Lung (tissue), 16 donors: ENCODE results near the gene ST6GALNAC3. TPM values are rescaled to one million over a fixed set of nuclear protein-coding genes. Genes with fewer than 3 reads are reported as not detected.

ENCODE experiments used
- ATAC-seq: fragments of 200-7000 bp; cut with Tn5 transposase; one replicate; pipeline ENCODE4 v1.9.1; 2020; ENCODE audit warnings: moderate number of reproducible peaks; ENCODE audit not compliant: insufficient read depth, low FRiP score
- DNase-seq, 3 donors: peaks; one replicate each; pipeline ENCODE4 v3.0.0-alpha.2; 2013 to 2017
- H3K27ac ChIP-seq, 2 donors: one replicate each; pipeline ENCODE4 v1.5.1; 2013; ENCODE audit warnings: mild to moderate bottlenecking in 2 of 2, moderate library complexity in 2 of 2, control low read depth in 1 of 2, inconsistent platforms in 1 of 2, low read depth in 1 of 2, low read length in 1 of 2
- H3K27me3 ChIP-seq, 3 donors: one replicate each; pipeline ENCODE4 v1.5.1; 2013; ENCODE audit warnings: low read length in 2 of 3; ENCODE audit not compliant: control insufficient read depth in 3 of 3, insufficient read depth in 3 of 3
- H3K36me3 ChIP-seq, 4 donors: one replicate each; pipeline ENCODE4 v1.5.1; 2013; ENCODE audit warnings: low read length in 4 of 4, mild to moderate bottlenecking in 1 of 4, moderate library complexity in 1 of 4; ENCODE audit not compliant: control insufficient read depth in 4 of 4, insufficient read depth in 4 of 4
- H3K4me1 ChIP-seq, 5 donors: one replicate each; pipeline ENCODE4 v1.5.1; 2013; ENCODE audit warnings: low read length in 5 of 5, mild to moderate bottlenecking in 2 of 5, moderate library complexity in 1 of 5; ENCODE audit not compliant: control insufficient read depth in 5 of 5, insufficient read depth in 5 of 5
- H3K4me3 ChIP-seq: one replicate; pipeline ENCODE4 v1.5.1; 2013; ENCODE audit warnings: mild to moderate bottlenecking, control low read depth, moderate library complexity
- H3K9ac ChIP-seq, 2 donors: one replicate each; pipeline ENCODE4 v1.5.1; 2013; ENCODE audit warnings: low read length in 2 of 2, control low read depth in 1 of 2; ENCODE audit not compliant: insufficient read depth in 1 of 2
- H3K9me3 ChIP-seq, 4 donors: one replicate each; pipeline ENCODE4 v1.5.1; 2013; ENCODE audit warnings: low read length in 3 of 4, mild to moderate bottlenecking in 1 of 4, moderate library complexity in 1 of 4; ENCODE audit not compliant: control insufficient read depth in 4 of 4, insufficient read depth in 3 of 4
- WGBS, 2 donors: extraction: QIAGEN DNeasy Blood & Tissue Kit; methylation state at CpG; one replicate each; pipeline ENCODE4 v1.1.7; 2013; 5-methylcytosine and 5-hydroxymethylcytosine counted together
- long read RNA-seq, 5 donors: transcript quantifications; one replicate each; lab custom pipeline, GENCODE V29; 2026
- polyA plus RNA-seq, 2 donors: library from polyadenylated mRNA; stranded (reverse); fragments of 200-250 nt; gene quantifications; one replicate each; pipeline ENCODE4 v1.2.1, GENCODE V29; 2013
- total RNA-seq, 2 donors: library from RNA; depleted of rRNA in 1 of 2; stranded (reverse); fragments of >200 nt in 1 of 2; gene quantifications; one replicate each; pipeline ENCODE4 v1.2.1, GENCODE V29; 2014 to 2021
- TF ChIP-seq, protein P1 (sequence below): IDR thresholded peaks from 2 replicates; pipeline ENCODE4 v1.5.1; 2012; ENCODE audit warnings: mild to moderate bottlenecking; ENCODE audit errors: control extremely low read depth, extremely low read depth
- donor health status: control.
- donor health status: control.
- donor health status: Bipolar disorder and iron deficiency.
- donor health status: healthy.
- donor health status: DM: yes; HTN: yes; CAD: no.

Gene ST6GALNAC3
- 10 to 100 TPM; 15.9 to 17.9 TPM for total RNA-seq
- polyA plus RNA-seq, result 1 to 10 TPM; 2.7 to 8.4 TPM
- long read RNA-seq, donor 1, partial matches to known transcripts, result 20 of 23 reads
- long read RNA-seq, donor 1, other reads (novel, unspliced or antisense), result 0 of 23 reads
- long read RNA-seq, donor 2, partial matches to known transcripts, result 0 of 2 reads
- long read RNA-seq, donor 2, other reads (novel, unspliced or antisense), result 0 of 2 reads
- long read RNA-seq, donor 3, partial matches to known transcripts, result 7 of 7 reads
- long read RNA-seq, donor 3, other reads (novel, unspliced or antisense), result 0 of 7 reads
- long read RNA-seq, donor 4, result 0 reads
- long read RNA-seq, donor 5, partial matches to known transcripts, result 16 of 18 reads
- long read RNA-seq, donor 5, other reads (novel, unspliced or antisense), result 0 of 18 reads

DNA sequence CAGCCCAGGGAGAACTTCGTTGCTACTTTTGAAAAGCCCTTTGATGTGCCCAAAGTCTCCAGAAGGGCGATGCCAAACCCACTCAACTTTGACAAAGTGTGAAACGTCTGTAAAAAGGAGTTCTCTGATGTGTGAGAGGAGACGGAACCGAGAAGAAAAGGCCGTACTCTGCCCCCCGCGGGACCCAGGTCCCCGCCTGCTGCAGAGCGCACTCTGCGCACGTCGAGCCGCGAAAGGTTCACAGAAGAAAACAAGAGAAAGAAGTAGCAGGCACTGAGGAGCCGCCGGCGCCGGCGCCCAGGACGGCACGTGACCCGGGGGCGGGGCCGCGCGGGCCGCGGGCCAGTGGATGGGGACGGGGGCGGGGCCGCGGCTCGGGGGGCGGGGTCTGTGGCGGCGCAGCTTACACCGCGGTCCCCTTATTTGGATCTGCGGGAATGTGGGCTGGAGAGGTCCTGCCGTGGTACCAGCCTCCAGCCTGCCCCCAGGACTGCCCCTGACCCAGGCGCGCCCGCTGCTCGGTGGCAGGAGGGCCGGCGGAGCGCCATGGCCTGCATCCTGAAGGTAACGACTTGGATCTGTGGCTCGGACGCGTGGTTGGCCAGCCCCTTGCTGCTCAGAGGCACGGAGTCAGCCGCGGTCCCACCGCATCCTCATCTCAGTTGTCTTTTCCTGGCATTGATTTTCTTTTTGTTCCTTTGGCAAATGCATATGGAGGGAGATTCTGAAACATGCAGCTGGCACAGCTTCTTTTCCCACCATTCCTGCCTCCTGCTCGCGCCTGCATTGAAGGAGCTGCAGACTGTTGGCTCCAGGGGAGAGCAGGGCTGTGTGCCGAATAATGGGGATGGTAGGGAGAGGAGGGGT is at the start of gene ST6GALNAC3:
TSS of gene ST6GALNAC3 (plus strand) at position 426 of the 867 bp plus-strand sequence.
- no peaks in the 10 kb centered on the region for H3K36me3 ChIP-seq
- ATAC-seq, result peak; percentile 95
- peak within 1 kb of the TSS; percentile 60 to 74 for H3K27ac ChIP-seq
- peak; percentile 87 to 90 (median 87) for DNase-seq
- H3K9ac ChIP-seq, result peak within 1 kb of the TSS; percentile 47 to 75
- H3K27me3 ChIP-seq, result no peaks in the 10 kb centered on the region
- WGBS, 2 donors, result 1 to 2% methylated on average over 35 to 59 of the region's 59 CpGs
- H3K4me3 ChIP-seq, result peak within 1 kb of the TSS; percentile 61
- H3K9me3 ChIP-seq, result no peaks in the 10 kb centered on the region
- TF ChIP-seq, protein P1, sequence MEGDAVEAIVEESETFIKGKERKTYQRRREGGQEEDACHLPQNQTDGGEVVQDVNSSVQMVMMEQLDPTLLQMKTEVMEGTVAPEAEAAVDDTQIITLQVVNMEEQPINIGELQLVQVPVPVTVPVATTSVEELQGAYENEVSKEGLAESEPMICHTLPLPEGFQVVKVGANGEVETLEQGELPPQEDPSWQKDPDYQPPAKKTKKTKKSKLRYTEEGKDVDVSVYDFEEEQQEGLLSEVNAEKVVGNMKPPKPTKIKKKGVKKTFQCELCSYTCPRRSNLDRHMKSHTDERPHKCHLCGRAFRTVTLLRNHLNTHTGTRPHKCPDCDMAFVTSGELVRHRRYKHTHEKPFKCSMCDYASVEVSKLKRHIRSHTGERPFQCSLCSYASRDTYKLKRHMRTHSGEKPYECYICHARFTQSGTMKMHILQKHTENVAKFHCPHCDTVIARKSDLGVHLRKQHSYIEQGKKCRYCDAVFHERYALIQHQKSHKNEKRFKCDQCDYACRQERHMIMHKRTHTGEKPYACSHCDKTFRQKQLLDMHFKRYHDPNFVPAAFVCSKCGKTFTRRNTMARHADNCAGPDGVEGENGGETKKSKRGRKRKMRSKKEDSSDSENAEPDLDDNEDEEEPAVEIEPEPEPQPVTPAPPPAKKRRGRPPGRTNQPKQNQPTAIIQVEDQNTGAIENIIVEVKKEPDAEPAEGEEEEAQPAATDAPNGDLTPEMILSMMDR, result no peak
- H3K4me1 ChIP-seq, result peaks cover 0 to 17% (median 3%) of the 10 kb centered on the region in 5 donors

DNA sequence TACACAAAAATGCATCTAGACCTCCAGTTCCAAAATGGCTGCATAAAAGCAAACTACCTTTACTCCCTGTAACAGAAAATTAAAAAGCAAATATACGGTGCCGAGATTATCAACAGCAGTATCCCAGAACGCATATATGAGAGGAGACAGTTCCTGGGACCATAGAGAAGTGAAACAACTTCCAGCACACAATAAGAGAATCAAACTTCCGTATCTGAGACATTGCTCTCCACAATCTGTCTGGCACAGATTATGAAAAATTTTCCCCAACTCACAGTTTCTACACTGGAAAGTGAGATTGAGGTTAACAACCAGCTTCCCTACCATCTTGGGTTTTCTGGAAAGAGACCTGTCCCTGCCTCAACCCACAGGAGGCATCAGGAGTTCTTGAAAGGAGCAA is 47.2 kb upstream of the ST6GALNAC3 start:
- ATAC-seq (no peak), DNase-seq (no peak)
- Histone ChIP-seq H3K9me3 (no peaks in the 10 kb centered on the region), H3K9ac (no peak overlapping the region), H3K4me3 (no peak overlapping the region), H3K27me3 (no peaks in the 10 kb centered on the region), H3K27ac (no peak overlapping the region), H3K36me3 (no peaks in the 10 kb centered on the region), H3K4me1 (peaks cover 0 to 29% (median 5%) of the 10 kb centered on the region in 5 donors)
- TF ChIP-seq, protein P1, result no peak
- WGBS, 2 donors, result 88 to 94% methylated on average over 4 of the region's 4 CpGs

DNA sequence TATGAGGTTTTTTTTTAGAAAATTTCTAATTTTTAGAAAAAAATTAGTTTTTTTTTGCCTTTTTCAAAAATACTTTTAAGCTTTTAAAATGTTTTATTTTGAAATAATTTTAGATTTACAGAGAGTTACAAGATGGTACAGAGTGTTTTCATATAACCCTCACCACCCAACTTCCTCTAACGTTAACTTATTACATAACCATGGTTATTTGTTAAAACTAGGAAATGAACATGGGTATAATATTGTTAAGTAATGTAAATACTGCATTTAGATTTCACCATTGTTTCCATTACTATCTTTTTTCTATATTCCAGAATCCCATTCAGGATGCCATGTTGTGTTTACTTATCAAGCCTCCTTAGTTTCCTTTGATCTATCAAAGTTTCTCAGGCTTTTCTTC is 45.2 kb upstream of the ST6GALNAC3 start:
- DNase-seq, result no peak
- no peak overlapping the region for H3K4me3 ChIP-seq
- H3K9me3 ChIP-seq, result no peaks in the 10 kb centered on the region
- H3K27me3 ChIP-seq, result no peaks in the 10 kb centered on the region
- ATAC-seq, result no peak
- TF ChIP-seq, protein P1, result no peak
- 22 to 43% methylated on average over 1 of the region's 1 CpG for WGBS, 2 donors
- no peaks in the 10 kb centered on the region for H3K36me3 ChIP-seq
- no peak overlapping the region for H3K9ac ChIP-seq
- H3K4me1 ChIP-seq, result peaks cover 0 to 9% (median 0%) of the 10 kb centered on the region in 5 donors
- no peak overlapping the region for H3K27ac ChIP-seq
